Measurements from ENCODE around the gene VGLL2.
"Not testable (repeated sequence)": the region's sequence is repeated elsewhere in the genome, so short reads cannot be mapped to it uniquely, and the experiment has no call there.

VGLL2 gene, protein sequence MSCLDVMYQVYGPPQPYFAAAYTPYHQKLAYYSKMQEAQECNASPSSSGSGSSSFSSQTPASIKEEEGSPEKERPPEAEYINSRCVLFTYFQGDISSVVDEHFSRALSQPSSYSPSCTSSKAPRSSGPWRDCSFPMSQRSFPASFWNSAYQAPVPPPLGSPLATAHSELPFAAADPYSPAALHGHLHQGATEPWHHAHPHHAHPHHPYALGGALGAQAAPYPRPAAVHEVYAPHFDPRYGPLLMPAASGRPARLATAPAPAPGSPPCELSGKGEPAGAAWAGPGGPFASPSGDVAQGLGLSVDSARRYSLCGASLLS

DNA sequence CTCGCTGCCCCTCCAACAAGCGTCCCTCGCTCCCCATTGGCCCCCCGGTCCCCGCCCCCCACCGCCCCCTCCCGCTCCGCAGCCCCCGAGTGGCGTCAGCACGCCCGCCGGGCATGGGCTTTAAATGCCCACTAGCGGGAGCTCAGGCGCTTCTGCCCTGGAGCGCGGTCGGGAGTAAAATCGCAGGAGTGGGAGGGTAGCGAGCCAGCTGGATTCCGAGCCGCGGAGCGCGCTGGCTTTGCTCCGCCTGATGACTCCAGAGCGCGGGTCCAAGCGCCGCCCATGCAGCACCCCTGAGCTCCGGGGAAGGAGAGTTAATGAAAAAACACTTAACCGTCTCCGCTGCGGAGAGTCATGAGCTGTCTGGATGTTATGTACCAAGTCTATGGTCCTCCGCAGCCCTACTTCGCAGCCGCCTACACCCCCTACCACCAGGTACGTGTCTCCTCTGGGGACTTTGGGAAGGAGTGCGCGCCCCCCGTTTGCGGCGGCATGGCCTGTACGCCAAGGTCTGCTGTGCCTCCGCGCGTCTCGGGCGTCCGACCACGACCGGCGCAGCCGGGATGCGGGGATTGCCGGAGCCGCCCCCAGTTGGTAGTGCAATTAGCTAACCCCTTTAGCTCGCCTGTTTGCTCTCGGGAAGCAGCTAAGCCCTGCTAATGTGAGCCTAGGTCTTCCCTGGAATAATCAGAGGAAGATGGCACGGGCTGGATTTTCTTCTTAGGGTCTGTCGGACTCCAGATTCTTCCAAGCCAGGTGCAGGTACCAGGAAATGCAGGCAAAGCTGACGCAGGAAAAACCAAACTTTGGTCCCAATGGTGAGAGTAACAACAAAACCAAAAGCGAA lies at the start of gene VGLL2:
Gene VGLL2, plus strand, starts transcription at position 149 of the 847 bp plus-strand sequence. Its CDS starts 206 bp downstream, at position 355.
- no peak for DNase-seq

DNA sequence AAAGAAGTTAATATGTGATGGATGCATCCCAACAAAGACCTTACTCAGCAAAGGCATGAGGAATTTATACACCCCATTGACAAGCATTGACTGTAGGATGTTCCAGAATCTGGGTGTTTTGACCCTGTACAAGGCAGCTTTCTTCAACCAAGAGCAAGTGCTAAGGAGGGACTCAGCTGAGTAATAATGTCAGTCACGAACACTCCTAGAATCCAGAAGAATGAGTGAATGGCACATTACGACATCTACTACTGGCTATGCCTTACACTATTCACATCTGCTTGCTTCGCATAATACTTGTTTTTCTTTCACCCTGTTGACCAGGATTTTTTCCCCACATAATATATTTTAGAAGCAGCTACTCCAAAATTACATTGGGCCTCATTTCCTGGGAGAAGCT lies 42.5 kb upstream of the VGLL2 start:
- DNase-seq = no peak

DNA sequence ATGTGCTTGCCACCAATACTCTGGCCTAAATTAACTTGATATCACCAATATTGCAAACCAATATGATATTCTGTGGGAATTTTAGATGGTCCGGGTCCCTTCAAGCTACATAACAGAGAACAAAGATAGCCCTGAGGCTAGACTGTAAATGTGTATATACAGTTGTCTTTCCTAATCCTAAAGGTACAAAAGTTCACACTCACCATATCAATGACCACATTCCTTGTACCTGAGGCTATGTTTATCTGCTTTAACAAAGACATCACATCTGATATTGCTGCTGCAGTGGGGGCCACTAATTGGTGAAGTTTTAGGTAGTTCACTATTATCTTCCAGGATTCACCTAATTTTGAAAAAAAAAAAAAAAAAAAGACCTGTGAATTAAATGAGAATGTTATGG lies 38.6 kb upstream of the VGLL2 start:
- DNase-seq = no peak

DNA sequence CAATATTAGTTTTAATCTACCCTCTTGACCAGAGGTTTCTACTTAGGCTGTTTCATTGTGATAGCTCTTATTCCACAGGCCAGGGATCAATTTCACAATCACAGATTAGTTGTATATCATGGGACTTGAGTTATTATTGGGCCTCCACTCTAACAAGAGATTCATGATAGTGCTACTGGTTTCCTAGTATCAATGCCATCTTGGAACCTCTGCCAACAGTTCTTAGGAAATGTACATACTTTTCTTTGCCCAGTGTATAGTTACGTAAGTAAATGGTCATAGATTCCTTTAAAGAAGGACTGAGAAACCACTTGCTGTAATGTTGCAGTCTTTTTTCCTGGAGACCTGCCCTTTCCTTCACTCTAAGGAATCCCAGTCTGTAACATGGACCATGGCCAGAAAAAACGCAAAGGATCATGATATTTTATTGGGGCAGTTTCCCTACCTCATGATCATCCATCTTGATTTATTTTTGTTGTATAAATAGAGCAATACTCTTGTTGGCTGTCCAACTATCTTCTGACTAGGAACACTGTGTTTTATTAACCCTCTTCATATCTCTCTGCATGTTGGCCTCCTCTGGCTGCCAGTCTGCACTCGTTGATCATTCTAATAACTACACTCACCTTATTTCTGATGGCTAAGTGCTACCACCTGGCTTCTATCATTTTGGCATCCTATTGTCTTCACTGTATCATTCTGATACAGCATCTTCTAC lies 38.0 kb upstream of the VGLL2 start:
- no peak for DNase-seq

DNA sequence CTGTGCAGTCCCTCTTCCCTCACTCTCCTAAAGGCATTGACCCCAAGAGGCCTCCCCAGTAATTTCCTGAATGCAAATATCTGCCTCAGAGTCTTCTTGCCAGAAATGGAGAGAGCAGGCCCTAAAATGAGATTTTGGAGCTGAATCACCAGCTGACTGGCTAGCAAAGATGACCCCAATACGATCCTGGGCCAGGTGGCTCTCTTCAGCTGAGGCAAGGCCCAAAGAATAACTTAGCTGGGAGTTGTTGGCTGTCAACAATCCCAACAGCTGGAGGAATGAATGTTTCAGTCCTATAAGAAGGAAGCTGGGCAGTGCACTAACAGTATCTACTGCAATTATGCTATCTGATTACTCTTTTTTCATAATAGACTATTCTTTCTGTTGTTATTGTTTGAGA lies 37.2 kb upstream of the VGLL2 start:
- no peak for DNase-seq

DNA sequence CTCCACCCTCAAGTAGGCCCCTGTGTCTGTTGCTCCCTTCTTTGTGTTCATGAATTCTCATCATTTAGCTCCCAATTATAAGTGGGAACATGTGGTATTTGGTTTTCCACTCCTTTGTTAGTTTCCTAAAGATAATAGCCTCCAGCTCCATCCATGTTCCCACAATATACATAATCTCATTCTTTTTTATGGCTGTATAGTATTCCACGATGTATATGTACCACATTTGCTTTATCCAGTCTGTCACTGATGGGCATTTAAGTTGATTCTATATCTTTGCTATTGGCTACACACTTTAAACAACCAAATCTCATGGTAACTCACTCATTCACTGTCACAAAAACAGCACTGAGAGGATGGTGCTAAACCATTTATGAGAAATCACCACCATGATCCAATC lies 35.5 kb upstream of the VGLL2 start:
- no peak for DNase-seq

DNA sequence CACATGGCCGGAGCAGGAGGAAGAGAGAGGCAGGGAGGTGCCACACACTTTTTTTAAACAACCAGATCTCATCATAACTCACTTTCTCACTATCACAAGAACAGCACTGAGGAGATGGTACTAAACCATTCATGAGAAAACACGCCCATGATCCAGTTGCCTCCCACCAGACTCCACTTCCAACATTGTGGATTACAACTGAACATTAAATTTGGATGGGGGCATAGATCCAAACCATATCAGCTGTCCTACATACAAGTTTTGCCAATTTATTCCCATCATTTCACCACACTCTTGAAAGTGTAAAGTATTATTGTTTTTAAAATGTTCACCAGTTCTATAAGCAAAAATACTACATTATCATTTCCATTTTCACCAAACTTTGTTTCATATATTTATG lies 33.9 kb upstream of the VGLL2 start:
- DNase-seq = no peak

DNA sequence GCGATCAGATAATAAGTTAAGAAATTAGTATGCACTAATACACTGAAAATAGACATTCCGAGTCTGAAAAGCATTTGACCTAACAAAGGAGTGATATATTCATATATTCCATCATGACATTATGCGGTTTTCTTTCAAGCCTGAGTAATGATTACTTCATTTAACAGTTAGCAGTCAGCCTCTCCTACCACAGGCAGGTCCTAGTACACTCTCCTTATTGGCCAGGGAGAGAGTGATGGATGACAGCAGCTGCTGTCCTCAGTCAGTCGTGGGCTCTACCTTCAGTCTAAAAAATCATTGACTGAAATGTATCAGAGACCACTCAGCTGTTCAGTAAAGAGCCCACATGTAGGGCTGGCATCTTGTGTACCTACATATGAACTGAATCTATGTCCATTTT lies 33.2 kb upstream of the VGLL2 start:
- no peak for DNase-seq

DNA sequence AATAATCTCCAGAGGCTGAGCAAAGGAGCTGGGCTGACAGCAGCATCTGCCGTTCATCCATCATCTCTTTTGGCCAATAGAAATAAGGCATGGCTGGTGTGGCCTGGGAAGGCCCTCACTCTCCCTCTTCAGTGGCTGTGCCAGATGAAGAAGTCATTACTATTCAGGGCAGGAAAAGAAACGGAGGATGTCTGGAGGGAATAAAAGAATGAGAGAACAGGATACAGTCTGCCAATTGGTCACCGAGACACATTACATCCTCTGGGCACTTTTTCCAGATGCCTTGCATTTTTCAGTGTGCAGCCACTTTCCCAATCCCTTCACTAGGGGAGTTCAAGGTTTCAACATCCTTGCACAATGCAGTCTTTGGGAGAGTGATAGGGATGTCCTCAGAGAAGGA lies 32.2 kb upstream of the VGLL2 start:
- DNase-seq = no peak

DNA sequence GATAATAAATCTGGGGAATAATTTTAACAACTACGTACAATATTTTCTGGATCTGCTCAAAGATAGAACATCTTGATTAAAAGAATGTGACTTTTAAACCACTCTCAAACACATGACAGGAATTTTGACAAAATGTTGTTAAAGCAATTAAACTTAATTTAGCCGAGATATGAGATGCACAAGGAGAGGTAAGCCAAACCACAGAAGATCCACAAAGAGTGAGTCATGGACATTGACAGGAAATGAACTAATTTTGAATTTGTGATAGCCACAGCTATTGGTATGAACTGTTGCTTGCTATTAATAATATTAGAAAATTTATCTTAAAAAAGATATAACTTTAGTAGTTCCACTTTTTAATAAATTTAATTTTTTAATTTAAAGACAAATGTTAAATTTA lies 27.8 kb upstream of the VGLL2 start:
- DNase-seq = no peak

DNA sequence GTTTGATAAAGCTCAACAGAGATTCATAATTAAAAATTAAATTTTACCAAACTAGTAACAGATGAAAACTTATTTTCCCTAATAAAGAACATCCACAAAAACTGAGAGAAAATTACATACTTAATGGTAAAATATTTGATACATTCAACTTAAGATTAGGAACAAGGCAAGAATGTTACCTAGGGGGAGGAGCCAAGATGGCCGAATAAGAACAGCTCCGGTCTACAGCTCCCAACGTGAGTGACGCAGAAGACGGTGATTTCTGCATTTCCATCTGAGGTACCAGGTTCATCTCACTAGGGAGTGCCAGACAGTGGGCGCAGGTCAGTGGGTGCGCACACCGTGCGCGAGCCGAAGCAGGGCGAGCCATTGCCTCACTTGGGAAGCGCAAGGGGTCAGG lies 20.8 kb upstream of the VGLL2 start:
- DNase-seq = not testable (repeated sequence)

DNA sequence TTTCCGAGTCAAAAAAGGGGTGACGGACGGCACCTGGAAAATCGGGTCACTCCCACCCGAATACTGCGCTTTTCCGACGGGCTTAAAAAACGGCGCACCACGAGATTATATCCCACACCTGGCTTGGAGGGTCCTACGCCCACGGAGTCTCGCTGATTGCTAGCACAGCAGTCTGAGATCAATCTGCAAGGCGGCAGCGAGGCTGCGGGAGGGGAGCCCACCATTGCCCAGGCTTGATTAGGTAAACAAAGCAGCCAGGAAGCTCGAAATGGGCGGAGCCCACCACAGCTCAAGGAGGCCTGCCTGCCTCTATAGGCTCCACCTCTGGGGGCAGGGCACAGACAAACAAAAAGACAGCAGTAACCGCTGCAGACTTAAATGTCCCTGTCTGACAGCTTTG lies 20.4 kb upstream of the VGLL2 start:
- DNase-seq = not testable (repeated sequence)

DNA sequence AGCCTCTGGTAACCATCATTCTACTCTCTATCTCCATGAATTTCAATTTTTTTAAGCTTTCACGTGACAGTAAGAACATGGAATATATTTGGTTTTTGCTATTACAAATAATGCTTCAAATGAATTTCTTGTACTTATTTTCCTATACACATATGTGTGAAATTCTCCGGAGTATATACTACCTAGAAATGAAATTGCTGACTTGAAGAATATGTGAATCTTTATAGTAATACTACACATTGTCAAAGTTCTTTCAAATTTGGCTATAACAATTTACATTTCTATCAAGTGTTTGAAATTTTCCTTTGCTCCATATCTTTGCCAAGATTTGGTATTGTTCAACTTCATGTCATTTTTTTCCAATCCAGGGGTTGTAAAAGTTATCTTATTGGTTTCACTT lies 11.6 kb upstream of the VGLL2 start:
- DNase-seq = no peak

DNA sequence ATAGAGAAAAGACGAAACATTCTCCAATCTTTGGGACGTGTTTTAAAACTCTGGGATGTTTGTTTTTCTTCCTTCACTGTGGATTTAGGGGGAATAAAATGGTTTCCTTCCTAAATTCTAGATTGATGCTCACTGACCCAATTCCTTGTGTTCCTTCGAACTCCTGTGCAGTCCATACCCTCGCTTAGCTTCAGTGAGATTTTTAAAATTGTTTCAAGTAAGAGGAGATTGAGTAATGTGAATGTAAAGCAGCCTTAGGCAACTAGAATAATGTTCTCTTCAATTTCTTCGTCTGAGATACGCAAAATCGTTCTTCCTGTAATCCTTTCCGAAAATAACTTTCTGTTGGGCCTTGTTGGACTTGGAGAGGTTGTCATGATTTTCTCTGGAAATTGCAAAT lies 2.6 kb upstream of the VGLL2 start:
- no peak for DNase-seq

DNA sequence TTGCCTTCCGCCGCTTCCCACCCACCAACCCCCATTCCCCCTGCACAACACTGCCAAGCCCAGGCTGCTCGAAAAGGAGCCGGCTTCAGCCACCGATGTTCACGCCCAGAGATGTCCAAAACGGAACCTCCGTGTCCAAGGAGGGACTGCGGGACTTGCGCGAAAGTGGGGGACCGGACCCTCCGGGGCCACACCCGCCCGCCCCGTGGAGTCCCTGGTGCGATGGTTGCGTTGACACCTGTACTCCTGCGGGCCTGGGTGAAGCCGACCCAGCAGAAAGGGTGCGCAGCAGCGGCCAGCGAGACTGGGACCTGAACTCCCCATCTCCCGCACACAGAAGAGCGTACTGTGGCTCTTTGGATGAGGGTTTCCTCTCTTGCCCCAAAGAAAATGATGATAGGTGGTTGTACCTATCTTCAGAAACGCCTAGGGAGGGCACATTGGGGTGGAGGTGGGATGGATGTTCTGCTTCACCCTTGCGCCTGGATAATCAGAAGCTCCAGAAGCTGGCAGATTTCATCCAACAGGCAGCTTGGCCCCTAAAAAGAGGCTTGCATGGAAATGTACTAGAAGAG lies 1.9 kb upstream of the VGLL2 start:
- no peak for DNase-seq

DNA sequence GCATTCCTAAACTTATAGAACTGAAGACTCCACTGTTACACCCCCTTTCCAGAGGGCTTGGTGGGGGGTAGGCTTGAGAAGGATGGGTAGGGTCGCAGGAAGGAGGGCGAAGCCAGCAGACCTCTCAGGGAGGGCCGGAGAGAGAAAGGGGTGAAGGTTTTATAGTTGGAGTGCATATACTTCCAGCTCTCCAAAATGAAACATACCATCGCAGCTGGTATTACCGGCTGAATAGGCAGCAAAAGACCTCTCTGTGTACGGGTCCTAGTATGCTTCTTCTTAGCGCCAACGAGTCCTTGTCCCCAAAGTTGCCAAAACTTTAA lies 1.0 kb upstream of the VGLL2 start:
- no peak for DNase-seq

DNA sequence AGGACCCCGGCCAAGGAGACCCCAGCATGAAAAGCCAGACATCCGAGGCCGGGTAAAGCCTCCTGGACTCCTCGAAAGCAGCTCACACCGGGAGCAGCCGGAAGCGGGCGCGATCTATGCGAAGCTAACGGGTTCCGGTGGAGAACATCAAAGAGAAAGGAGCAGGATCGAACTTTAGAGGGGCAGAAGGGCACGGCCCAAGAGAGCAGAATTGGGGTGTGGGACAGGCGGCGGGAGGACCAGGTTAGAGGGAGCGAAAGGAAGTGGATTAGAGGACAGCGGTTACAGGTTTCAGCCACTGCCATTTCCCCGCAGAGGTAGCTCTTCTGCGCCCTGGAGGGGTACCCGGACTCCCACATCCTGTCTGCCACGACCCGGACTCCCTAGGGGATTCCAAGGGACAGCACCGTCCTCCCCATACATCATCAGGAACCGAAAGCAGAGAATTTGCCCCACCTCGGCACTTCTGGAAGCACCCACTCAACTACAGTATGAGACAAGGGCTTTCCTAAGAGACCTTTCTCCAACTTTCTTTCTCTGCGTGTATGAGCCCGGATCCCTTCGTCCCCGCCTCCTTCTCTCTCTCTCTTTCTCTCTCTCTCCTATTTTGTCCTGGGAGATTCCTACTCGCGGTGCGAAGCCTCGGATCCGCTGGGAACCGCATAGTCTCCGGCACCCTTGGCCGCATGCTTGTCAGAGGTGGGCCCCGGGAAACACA lies 507 bp upstream of the VGLL2 start:
- DNase-seq = no peak

DNA sequence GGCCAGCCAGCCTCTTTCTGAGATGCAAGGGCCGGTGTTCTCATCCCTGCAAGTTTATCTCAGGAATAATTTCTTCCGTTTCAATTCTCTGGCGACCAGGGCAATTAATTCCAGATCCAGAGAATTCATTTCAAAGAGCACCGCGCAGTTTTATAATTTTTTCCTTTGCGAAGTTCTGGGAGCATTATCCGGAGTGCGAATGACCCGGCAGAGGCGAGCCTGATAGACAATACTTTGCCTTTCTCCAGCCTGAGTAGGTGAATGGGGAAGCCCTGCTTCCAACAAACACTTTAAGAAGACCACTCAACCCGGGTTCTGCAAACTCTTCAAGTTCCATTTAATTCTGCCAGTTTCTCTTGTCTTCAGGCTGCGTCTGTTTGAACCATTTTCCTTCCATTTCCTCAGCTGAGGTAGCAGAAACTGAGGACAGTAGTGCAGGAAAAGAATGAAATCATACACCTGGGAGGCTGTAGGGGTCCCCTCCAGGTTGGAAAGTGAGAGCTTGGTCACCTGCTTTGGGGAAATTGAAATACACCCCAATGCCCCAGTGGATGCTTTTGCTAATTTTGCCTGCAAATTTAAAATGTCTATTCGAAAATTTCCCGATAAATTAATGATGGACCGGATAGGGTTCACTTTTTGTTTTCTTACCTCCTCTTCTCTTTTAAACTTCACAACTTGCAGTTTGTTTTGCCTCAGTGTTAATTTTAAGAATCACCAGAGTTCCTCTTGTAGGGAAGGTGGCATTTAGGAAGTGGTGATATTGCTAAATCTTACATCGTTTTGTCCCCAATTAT lies 1.1 kb downstream of the VGLL2 start:
- DNase-seq = no peak

DNA sequence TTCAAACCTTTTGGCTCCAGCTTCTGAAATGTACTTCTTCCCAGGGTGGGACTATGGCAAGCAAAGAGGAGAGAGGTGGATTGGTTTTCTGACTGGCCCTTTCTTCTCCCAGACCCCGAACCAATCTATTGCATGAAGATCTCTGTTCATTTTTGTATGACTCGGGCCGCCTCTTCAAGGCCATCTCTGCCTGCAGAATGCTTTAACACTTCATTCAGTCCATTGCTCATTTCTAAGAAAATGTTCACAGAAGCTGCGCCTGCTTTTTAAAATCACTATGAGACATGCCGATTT lies 1.6 kb downstream of the VGLL2 start:
- no peak for DNase-seq

DNA sequence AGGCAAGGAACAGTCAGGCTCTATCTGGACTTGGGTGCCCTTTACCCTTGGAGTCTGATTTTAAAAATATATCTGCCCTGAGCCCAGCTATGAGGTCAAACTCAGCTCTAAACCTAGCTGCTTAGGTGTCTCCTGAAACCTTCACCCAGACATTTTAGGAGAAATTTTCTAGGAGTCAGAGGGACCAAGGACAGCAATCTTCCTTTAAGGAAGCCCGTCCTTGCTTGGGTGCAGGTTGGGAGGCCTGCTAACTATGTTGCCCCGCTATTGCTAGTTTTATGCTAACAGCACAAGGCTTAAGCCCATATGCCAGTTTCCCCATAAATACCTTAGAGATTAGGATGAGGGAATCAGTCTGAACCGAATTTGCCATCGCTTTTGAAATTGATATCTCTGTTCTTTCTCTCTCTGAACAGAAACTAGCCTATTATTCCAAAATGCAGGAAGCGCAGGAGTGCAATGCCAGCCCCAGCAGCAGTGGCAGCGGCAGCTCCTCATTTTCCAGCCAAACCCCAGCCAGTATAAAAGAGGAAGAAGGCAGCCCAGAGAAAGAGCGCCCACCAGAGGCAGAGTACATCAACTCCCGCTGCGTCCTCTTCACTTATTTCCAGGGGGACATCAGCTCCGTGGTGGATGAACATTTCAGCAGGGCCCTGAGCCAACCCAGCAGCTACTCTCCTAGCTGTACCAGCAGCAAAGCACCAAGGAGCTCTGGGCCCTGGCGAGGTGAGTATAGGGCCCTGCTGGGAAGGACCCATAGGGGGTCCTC lies 2.6 kb downstream of the VGLL2 start:
- DNase-seq = no peak

DNA sequence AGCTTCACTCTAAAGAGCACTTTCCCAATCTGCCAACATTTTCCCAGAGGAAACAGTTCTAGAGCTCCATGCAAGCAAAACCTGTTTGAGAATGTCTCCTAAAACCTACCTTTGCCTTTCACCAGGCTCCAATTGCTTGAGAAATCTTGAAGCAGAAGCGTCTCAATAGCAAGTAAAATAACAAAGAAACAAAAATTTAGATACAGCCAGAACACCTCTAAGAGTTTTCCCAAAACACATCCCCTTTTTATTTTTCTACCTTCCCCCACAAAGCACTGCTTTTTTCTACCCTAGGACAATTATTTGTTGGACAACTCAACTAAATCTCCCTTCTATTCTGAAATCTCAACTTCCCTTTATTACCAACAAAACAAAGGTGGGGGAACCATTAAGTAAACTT lies 3.6 kb downstream of the VGLL2 start:
- no peak for DNase-seq

All from AML-193 (cell line).